Psoas muscle (tissue), 8 donors: ENCODE results near the gene REC114. TPM values are rescaled to one million over a fixed set of nuclear protein-coding genes. Genes with fewer than 3 reads are reported as not detected.
"Not testable (repeated sequence)": the region's sequence is repeated elsewhere in the genome, so short reads cannot be mapped to it uniquely, and the experiment has no call there.

Experiments
- ATAC-seq, 4 donors: fragments of 200-7000 bp; cut with Tn5 transposase; one replicate each; pipeline ENCODE4 v1.9.1; 2020; ENCODE audit warnings: moderate library complexity in 3 of 4, mild to moderate bottlenecking in 2 of 4
- DNase-seq, 2 donors: peaks; one replicate each; pipeline ENCODE4 v3.0.0-alpha.2; 2020
- H3K27ac ChIP-seq: fragments of 200-600 bp; one replicate; pipeline ENCODE4 v1.8.0; 2022
- H3K27me3 ChIP-seq, 3 donors: fragments of 200-600 bp in 1 of 3; one replicate each; pipeline versions ENCODE4 v1.6.1 to v1.8.0; 2013 to 2022; ENCODE audit warnings: low read length in 2 of 3, mild to moderate bottlenecking in 2 of 3, moderate library complexity in 1 of 3; ENCODE audit not compliant: insufficient read depth in 3 of 3
- H3K36me3 ChIP-seq, 2 donors: fragments of 200-600 bp in 1 of 2; one replicate each; pipeline versions ENCODE4 v1.6.1 to v1.8.0; 2013 to 2022; ENCODE audit warnings: low read depth in 1 of 2, mild to moderate bottlenecking in 1 of 2, moderate library complexity in 1 of 2; ENCODE audit not compliant: insufficient read depth in 1 of 2
- H3K4me1 ChIP-seq: fragments of 200-600 bp; one replicate; pipeline ENCODE4 v1.8.0; 2022
- H3K4me3 ChIP-seq: fragments of 200-600 bp; one replicate; pipeline ENCODE4 v1.8.0; 2022; ENCODE audit warnings: mild to moderate bottlenecking
- H3K9me3 ChIP-seq: fragments of 200-600 bp; one replicate; pipeline ENCODE4 v1.8.0; 2022
- WGBS, 3 donors: extraction: QIAGEN DNeasy Blood & Tissue Kit; methylation state at CpG; one replicate each; pipeline versions ENCODE4 v1.1.6 to v1.1.7; 2013; 5-methylcytosine and 5-hydroxymethylcytosine counted together
- intact Hi-C, 2 donors: fragments of 100-400 bp; cut with DNase I; formaldehyde crosslinking; loops; one replicate each; pipeline versions ENCODE4 v1.11.0 to v1.14.2; 2022
- polyA plus RNA-seq, 3 donors: library from polyadenylated mRNA; stranded (reverse); fragments of 200-250 nt; gene quantifications; one replicate each; pipeline ENCODE4 v1.2.3, GENCODE V29; 2013
- total RNA-seq, 4 donors: library from RNA; stranded (reverse); fragmentation: NEBNext Ultra II Directional in 2 of 4; extraction: Animal tissue kit (Norgen Biotek cat#: 25700) in 2 of 4; gene quantifications; one replicate each; pipeline versions ENCODE4 v1.2.1 to v1.2.4, GENCODE V29; 2021 to 2023
- TF ChIP-seq, protein P1 (sequence below): fragments of 200-600 bp; IDR thresholded peaks from one replicate; pipeline ENCODE4 v1.8.0; 2022; ENCODE audit warnings: antibody characterized with exemption
- donor health status: healthy with polysubstance abuse.
- donor health status: DM: no; HTN: no; CAD: no; lungs with moderate emphysema.
- donor health status: Bipolar disorder and iron deficiency.
- donor health status: healthy.
- donor health status: DM: yes; HTN: yes; CAD: no.
- donor health status: DM: no; HTN: no; CAD: no.
- donor health status: DM: no; HTN: no; CAD: no.
- donor health status: DM: yes; HTN: yes; CAD: no.

REC114 gene
- total and polyA plus RNA-seq, 7 donors: not detected

DNA sequence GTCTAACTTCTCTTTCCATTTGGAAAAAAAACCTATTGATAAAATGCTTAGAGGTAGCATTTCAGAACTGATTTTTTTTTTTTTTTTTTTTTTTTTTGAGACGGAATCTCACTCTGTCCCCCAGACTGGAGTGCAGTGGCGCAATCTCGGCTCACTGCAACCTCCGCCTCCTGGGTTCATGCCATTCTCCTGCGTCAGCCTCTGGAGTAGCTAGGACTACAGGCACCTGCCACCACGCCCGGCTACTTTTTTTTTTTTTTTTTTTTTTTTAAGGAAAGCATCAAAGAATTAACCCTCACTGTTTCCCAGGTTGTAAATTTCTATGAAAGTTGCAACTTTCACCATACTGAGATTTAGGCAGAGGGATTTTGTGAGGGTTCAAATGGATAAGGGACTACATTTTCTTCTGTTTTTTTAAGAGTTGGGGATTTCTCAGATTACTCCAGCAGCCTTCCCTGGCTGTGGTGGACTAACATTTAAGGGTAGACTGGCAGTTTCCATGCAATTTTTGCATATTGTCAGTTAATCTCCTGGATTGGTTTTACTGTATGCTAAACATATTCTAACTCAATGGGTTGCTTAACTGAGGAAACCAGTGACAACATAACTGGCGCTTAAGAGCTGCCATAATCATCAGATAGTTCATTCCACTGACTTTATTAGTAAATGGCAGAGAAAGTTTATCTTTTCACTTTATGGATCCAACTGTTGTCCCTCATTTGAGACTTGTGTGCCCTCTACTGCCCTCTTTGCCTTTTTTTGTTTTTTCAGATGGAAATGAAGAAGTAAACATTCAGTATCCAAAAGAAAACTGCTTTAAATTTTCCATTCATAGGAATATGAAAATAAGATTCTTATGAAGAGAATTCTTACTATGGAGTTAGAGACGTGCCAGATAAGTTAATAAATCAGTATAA, 96.5 kb downstream of the REC114 start:
- Histone ChIP-seq H3K27ac (no peak overlapping the region), H3K36me3 (no peaks in the 10 kb centered on the region), H3K9me3 (no peaks in the 10 kb centered on the region), H3K4me3 (no peak overlapping the region), H3K27me3 (no peaks in the 10 kb centered on the region), H3K4me1 (no peaks in the 10 kb centered on the region)
- ATAC-seq: no peak
- no peak for DNase-seq
- intact Hi-C loops: no loop called here
- WGBS, 3 donors: 78 to 84% (median 78%) methylated on average over 8 to 9 of the region's 9 CpGs
- TF ChIP-seq, protein P1, sequence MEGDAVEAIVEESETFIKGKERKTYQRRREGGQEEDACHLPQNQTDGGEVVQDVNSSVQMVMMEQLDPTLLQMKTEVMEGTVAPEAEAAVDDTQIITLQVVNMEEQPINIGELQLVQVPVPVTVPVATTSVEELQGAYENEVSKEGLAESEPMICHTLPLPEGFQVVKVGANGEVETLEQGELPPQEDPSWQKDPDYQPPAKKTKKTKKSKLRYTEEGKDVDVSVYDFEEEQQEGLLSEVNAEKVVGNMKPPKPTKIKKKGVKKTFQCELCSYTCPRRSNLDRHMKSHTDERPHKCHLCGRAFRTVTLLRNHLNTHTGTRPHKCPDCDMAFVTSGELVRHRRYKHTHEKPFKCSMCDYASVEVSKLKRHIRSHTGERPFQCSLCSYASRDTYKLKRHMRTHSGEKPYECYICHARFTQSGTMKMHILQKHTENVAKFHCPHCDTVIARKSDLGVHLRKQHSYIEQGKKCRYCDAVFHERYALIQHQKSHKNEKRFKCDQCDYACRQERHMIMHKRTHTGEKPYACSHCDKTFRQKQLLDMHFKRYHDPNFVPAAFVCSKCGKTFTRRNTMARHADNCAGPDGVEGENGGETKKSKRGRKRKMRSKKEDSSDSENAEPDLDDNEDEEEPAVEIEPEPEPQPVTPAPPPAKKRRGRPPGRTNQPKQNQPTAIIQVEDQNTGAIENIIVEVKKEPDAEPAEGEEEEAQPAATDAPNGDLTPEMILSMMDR: no peak

DNA sequence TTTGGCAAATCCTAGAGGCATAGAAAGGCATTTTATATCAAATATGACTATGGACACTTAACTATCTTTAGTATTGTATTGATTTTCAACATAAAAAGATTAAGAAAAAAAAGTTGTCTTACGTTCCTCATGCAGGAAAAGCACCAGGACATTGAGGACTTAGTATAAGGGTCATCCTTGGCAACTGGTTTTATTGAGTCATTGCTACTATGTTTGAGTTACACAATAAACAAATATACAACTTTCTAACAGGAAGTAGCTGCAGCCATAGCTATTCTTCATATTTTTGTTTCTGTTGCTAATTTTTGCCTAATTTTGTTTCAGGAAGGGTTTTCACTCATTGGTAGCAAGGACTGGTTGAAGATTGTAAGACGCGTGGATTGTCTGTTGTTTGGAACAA, 97.2 kb downstream of the REC114 start:
- Histone ChIP-seq H3K4me3 (no peak overlapping the region), H3K9me3 (no peaks in the 10 kb centered on the region), H3K27ac (no peak overlapping the region), H3K27me3 (no peaks in the 10 kb centered on the region), H3K4me1 (no peaks in the 10 kb centered on the region), H3K36me3 (no peaks in the 10 kb centered on the region)
- 74 to 83% (median 79%) methylated on average over 3 of the region's 3 CpGs for WGBS, 3 donors
- TF ChIP-seq, protein P1: no peak
- DNase-seq (no peak), ATAC-seq (no peak)
- intact Hi-C loops: no loop called here

DNA sequence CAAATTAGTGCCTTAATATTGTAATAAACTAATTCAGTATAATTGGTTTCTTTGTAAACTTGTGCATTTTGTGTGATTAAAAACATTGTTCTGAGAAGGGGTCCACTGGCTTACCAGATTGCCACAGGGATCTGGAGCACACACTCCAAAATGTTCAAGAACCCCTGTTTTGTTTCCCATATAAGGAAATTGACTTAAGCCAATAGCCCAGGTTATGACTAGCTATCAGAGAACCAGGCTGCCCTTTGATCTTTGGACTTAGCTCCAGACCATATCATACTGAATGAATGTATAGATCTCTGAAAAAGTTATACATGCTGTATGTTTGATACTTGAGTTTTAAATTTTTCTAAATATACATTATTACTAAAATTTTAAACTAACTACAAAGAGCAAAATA, 98.5 kb downstream of the REC114 start:
- DNase-seq: no peak
- intact Hi-C loops: no loop called here
- no peak overlapping the region for H3K27ac ChIP-seq
- peaks cover 0 to 6% of the 10 kb centered on the region in 2 donors for H3K36me3 ChIP-seq
- no peak overlapping the region for H3K4me3 ChIP-seq
- TF ChIP-seq, protein P1: no peak
- ATAC-seq: no peak
- H3K4me1 ChIP-seq: no peaks in the 10 kb centered on the region
- H3K27me3 ChIP-seq: no peaks in the 10 kb centered on the region
- no peaks in the 10 kb centered on the region for H3K9me3 ChIP-seq

DNA sequence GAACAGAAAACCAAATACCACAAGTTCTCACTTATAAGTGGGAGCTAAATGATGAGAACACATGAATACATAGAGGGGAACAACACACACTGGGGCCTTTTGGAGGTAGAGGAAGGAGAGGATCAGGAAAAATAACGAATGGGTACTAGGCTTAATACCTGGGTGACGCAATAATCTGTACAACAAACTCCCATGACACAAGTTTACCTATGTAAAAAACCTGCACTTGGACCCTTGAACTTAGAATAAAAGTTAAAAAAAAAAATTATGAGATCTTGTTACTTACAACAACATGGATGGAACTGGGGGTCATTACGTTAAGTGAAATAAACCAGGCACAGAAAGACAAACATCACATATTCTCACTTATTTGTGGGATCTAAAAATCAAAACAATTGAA, 106.0 kb downstream of the REC114 start:
- intact Hi-C loops, H3K4me3 ChIP-seq, H3K36me3 ChIP-seq, H3K4me1 ChIP-seq, DNase-seq, H3K27ac ChIP-seq, H3K9me3 ChIP-seq, ATAC-seq, H3K27me3 ChIP-seq: not testable (repeated sequence)
- 94 to 95% (median 95%) methylated on average over 3 of the region's 3 CpGs for WGBS, 3 donors

DNA sequence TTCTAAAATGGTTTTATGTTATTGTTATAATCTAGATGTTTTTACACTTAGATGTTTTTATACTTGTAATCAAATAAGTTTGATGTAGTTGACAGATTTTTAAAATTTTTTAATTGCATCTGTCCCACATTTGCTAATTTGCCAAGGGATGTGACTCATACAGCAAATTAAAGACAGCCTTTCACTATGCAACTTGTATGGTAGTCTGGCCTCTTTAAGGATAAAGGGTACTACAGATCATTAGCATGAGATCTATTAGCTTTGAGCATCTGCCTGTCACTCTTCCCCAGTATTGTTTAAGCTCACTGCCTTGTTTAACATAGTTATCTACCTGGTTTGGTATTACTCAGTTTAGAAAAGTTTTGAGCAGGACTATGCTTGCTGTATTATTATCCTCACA, 107.2 kb downstream of the REC114 start:
- no peaks in the 10 kb centered on the region for H3K27me3 ChIP-seq
- intact Hi-C loops: no loop called here
- no peak for ATAC-seq
- H3K4me1 ChIP-seq: no peaks in the 10 kb centered on the region
- no peaks in the 10 kb centered on the region for H3K9me3 ChIP-seq
- no peak overlapping the region for H3K27ac ChIP-seq
- no peak for DNase-seq
- no peak overlapping the region for H3K4me3 ChIP-seq
- TF ChIP-seq, protein P1: no peak
- H3K36me3 ChIP-seq: peaks cover 0 to 13% of the 10 kb centered on the region in 2 donors
